Astrocyte (in vitro differentiated cells and primary cell): ENCODE results near the gene SLC43A1.

Source experiments
- EZH2 ChIP-seq: IDR thresholded peaks from 2 replicates; pipeline ENCODE4 v1.6.1; 2012; ENCODE audit warnings: mild to moderate bottlenecking, low read length, inconsistent platforms; ENCODE audit not compliant: insufficient read depth
- TF ChIP-seq, protein P1 (sequence below): IDR thresholded peaks from 2 replicates; pipeline ENCODE4 v1.5.1; 2011; ENCODE audit warnings: low read depth, mild to moderate bottlenecking, inconsistent platforms, low read length, moderate library complexity; ENCODE audit not compliant: insufficient read depth

DNA sequence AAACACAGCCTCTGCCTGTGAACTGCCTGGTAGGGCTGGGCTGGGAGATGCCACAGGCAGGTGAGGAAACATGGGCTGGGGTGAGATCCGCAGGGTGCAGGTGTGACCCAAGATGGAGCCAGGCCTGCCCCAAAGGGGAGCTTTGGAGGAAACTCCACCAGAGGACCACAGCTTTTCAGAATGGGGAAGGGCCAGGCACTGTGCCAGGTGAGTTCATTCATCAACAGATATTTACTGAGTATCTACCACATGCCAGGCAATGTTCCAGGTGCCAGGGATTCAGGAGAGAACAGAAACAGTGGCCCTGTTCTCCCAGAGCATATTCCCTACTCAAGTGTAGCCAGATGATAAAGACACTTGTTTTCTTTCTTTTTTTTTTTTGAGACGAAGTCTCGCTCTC, 44.0 kb downstream of the SLC43A1 start:
- TF ChIP-seq, protein P1, sequence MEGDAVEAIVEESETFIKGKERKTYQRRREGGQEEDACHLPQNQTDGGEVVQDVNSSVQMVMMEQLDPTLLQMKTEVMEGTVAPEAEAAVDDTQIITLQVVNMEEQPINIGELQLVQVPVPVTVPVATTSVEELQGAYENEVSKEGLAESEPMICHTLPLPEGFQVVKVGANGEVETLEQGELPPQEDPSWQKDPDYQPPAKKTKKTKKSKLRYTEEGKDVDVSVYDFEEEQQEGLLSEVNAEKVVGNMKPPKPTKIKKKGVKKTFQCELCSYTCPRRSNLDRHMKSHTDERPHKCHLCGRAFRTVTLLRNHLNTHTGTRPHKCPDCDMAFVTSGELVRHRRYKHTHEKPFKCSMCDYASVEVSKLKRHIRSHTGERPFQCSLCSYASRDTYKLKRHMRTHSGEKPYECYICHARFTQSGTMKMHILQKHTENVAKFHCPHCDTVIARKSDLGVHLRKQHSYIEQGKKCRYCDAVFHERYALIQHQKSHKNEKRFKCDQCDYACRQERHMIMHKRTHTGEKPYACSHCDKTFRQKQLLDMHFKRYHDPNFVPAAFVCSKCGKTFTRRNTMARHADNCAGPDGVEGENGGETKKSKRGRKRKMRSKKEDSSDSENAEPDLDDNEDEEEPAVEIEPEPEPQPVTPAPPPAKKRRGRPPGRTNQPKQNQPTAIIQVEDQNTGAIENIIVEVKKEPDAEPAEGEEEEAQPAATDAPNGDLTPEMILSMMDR: no peak
- no peak for TF ChIP-seq EZH2
